Measurements from ENCODE around the gene GPC6.
A peak's percentile ranks its signal among the peaks of the same experiment; 100 is the strongest.

Gene GPC6

GRCh38 chr13:93690139-93690538 lies 463.5 kb downstream of the GPC6 start:
- no peak for DNase-seq (ENCODE audit: low read depth)
- H3K4me3 ChIP-seq (ENCODE audit: low read length) = no peak overlapping the region
- TF ChIP-seq CTCF (conservative IDR thresholded peaks at IDR 0.05; ENCODE audit: low read depth, low read length) = no peak

GRCh38 chr13:93698016-93698613 lies 471.5 kb downstream of the GPC6 start:
- DNase-seq (ENCODE audit: low read depth) = peak; percentile 30
- TF ChIP-seq CTCF (conservative IDR thresholded peaks at IDR 0.05; ENCODE audit: low read depth, low read length) = no peak
- no peak overlapping the region for H3K4me3 ChIP-seq (ENCODE audit: low read length)

GRCh38 chr13:93700115-93700514 lies 473.5 kb downstream of the GPC6 start:
- no peak for TF ChIP-seq CTCF (conservative IDR thresholded peaks at IDR 0.05; ENCODE audit: low read depth, low read length)
- DNase-seq (ENCODE audit: low read depth) = no peak
- H3K4me3 ChIP-seq (ENCODE audit: low read length) = no peak overlapping the region

- H3K4me3 ChIP-seq (ENCODE audit: low read length) = no peak overlapping the region
- DNase-seq (ENCODE audit: low read depth) = no peak
- no peak for TF ChIP-seq CTCF (conservative IDR thresholded peaks at IDR 0.05; ENCODE audit: low read depth, low read length)
Measured at GRCh38 chr13:93708308-93709075, 481.9 kb downstream of the GPC6 start.

- no peak for TF ChIP-seq CTCF (conservative IDR thresholded peaks at IDR 0.05; ENCODE audit: low read depth, low read length)
- H3K4me3 ChIP-seq (ENCODE audit: low read length) = no peak overlapping the region
- DNase-seq (ENCODE audit: low read depth) = no peak
Measured at GRCh38 chr13:93709506-93710244, 483.1 kb downstream of the GPC6 start.

GRCh38 chr13:93714171-93714570 lies 487.6 kb downstream of the GPC6 start:
- no peak for DNase-seq (ENCODE audit: low read depth)
- H3K4me3 ChIP-seq (ENCODE audit: low read length) = no peak overlapping the region
- no peak for TF ChIP-seq CTCF (conservative IDR thresholded peaks at IDR 0.05; ENCODE audit: low read depth, low read length)
